ENCODE data around the gene IQUB. TPM values are rescaled to one million over a fixed set of nuclear protein-coding genes. Genes with fewer than 3 reads are reported as not detected.
A peak's percentile ranks its signal among the peaks of the same experiment; 100 is the strongest.

IQUB gene
- total and polyA plus RNA-seq, 8 donors = 0.15 to 0.81 (median 0.52) TPM

GRCh38 chr7:123463890-123464289 is 70.5 kb downstream of the IQUB start:
- ATAC-seq (no peak), FAIRE-seq (peak; percentile 32), DNase-seq (no peak)
- Histone ChIP-seq H3K9me3 (no peaks in the 10 kb centered on the region), H3K4me1 (no peaks in the 10 kb centered on the region), H3K27me3 (no peaks in the 10 kb centered on the region), H3K4me3 (no peak overlapping the region), H3K36me3 (no peaks in the 10 kb centered on the region), H3K27ac (no peak overlapping the region)
- 82 to 89% methylated on average over 2 of the region's 2 CpGs for WGBS, 2 donors
- TF ChIP-seq CTCF (IDR thresholded peaks at IDR 0.05) = no peak
- intact Hi-C loops (cut with DNase I) = no loop called here

GRCh38 chr7:123460616-123461015 is 73.8 kb downstream of the IQUB start:
- intact Hi-C loops (cut with DNase I) = no loop called here
- Histone ChIP-seq H3K36me3 (no peaks in the 10 kb centered on the region), H3K4me3 (no peak overlapping the region), H3K4me1 (no peaks in the 10 kb centered on the region), H3K27me3 (no peaks in the 10 kb centered on the region), H3K9me3 (no peaks in the 10 kb centered on the region), H3K27ac (no peak overlapping the region)
- whole genome bisulfite sequencing, 2 donors = 62 to 75% methylated on average over 3 of the region's 3 CpGs
- DNase-seq (no peak), FAIRE-seq (no peak), ATAC-seq (peak in 1 of 4 donors; percentile 40)
- no peak for TF ChIP-seq CTCF (IDR thresholded peaks at IDR 0.05)

- no peaks in the 10 kb centered on the region for H3K27me3 ChIP-seq
- no peaks in the 10 kb centered on the region for H3K4me1 ChIP-seq
- no peak overlapping the region for H3K4me3 ChIP-seq
- TF ChIP-seq CTCF (IDR thresholded peaks at IDR 0.05) = no peak
- ATAC-seq (no peak), FAIRE-seq (no peak), DNase-seq (no peak)
- no peaks in the 10 kb centered on the region for H3K36me3 ChIP-seq
- intact Hi-C loops (cut with DNase I) = no loop called here
- 42% methylated on average over 1 of the region's 1 CpG for WGBS, 2 donors
- no peaks in the 10 kb centered on the region for H3K9me3 ChIP-seq
- H3K27ac ChIP-seq = no peak overlapping the region
These were observed 78.4 kb downstream of the IQUB start for GRCh38 chr7:123455965-123456470.

DNA sequence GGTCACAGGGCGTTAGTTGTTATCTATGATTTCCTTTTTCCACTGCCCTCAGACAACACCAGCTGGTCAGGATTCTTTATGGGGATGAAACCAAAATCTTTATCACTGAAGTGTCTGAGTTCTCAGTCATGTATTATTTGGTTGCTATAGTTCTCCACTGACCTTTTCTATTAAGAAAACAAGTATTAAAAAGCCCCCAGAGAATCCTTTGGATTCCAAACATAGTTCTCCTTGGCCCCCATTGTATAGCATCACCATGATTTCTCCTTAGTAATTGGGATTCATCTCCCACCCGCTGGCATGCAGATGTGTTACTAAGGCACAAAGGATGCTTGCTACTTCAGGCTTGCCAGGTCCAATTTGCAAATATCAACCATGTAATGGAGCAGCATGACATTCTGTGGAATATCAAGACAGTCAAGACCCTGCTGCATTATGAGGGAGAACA is 94.3 kb downstream of the IQUB start:
- no peak for TF ChIP-seq CTCF (IDR thresholded peaks at IDR 0.05)
- no peak for DNase-seq
- WGBS, 2 donors = 28 to 41% methylated on average over 2 of the region's 2 CpGs
- intact Hi-C loops (cut with DNase I) = no loop called here
- Histone ChIP-seq H3K27me3 (no peaks in the 10 kb centered on the region), H3K9me3 (no peaks in the 10 kb centered on the region), H3K4me3 (no peak overlapping the region), H3K27ac (no peak overlapping the region), H3K4me1 (no peaks in the 10 kb centered on the region), H3K36me3 (no peaks in the 10 kb centered on the region)
- no peak for ATAC-seq
- no peak for FAIRE-seq

- no peak overlapping the region for H3K4me3 ChIP-seq
- no peaks in the 10 kb centered on the region for H3K9me3 ChIP-seq
- 17 to 29% methylated on average over 1 of the region's 1 CpG for WGBS, 2 donors
- H3K36me3 ChIP-seq = no peaks in the 10 kb centered on the region
- no peaks in the 10 kb centered on the region for H3K4me1 ChIP-seq
- ATAC-seq = no peak
- intact Hi-C loops (cut with DNase I) = no loop called here
- DNase-seq = no peak
- no peak for FAIRE-seq
- no peak for TF ChIP-seq CTCF (IDR thresholded peaks at IDR 0.05)
- no peak overlapping the region for H3K27ac ChIP-seq
- no peaks in the 10 kb centered on the region for H3K27me3 ChIP-seq
These were observed 95.2 kb downstream of the IQUB start for GRCh38 chr7:123439191-123439590.

Data from pancreas (tissue), 10 donors.